K562 (cell line): ENCODE measurements around the gene AFAP1. TPM values are rescaled to one million over a fixed set of nuclear protein-coding genes. Genes with fewer than 3 reads are reported as not detected.

ENCODE experiments used
- ATAC-seq: fragments of 200-7000 bp; cut with Tn5 transposase; 3 replicates; pipeline ENCODE4 v1.9.1; 2020; ENCODE audit warnings: moderate library complexity
- BruUV-seq: library from RNA; stranded (reverse); fragments of 400-500 nt; replicated peaks from 2 replicates; lab custom pipeline; 2021; lab: Mats Ljungman, UMichigan
- CTCF ChIA-PET: fragments of 300-600 bp; formaldehyde crosslinking; extraction: SDS; loops from one replicate; lab custom pipeline; 2021; ENCODE audit warnings: low intra/inter-chr PET ratio; lab: Yijun Ruan, JAX
- POLR2A ChIA-PET: fragments of 300-600, 350-650 bp; sonication (Branson Sonifier 250); formaldehyde crosslinking; extraction: SDS; loops from one replicate; lab custom pipeline; 2021; ENCODE audit warnings: antibody characterized with exemption, inconsistent platforms; lab: Yijun Ruan, JAX
- DNase-seq, 4 experiments: peaks; one replicate each; pipeline versions ENCODE4 v3.0.0 to v3.0.0-alpha.2; 2011 to 2018; ENCODE audit warnings: low spot score in 3 of 4, mixed read lengths in 3 of 4; ENCODE audit errors: extremely low read depth in 1 of 4
- FAIRE-seq: peaks from 2 replicates; lab custom pipeline; 2011; peaks lifted over from hg19 to GRCh38; lab: Jason Lieb, UNC
- H2AFZ ChIP-seq: 2 replicates; pipeline ENCODE4 v1.6.0; 2011; ENCODE audit warnings: low read depth, low read length, control low read depth, inconsistent platforms
- H3K27ac ChIP-seq: fragments of 200-600 bp; 3 replicates; pipeline ENCODE4 v1.8.0; 2011; ENCODE audit warnings: low read depth, mild to moderate bottlenecking, control low read depth, inconsistent platforms, low read length, moderate library complexity, mixed read lengths; ENCODE audit errors: extremely low read depth
- H3K27me3 ChIP-seq, 2 experiments: fragments of 300-600 bp in 1 of 2; 2 replicates in 1 of 2; 3 replicates in 1 of 2; pipeline versions ENCODE4 v1.6.0 to v1.8.0; 2011; ENCODE audit warnings: inconsistent platforms in 2 of 2, low read length in 2 of 2, mild to moderate bottlenecking in 1 of 2, mixed read lengths in 1 of 2, moderate library complexity in 1 of 2; ENCODE audit not compliant: control insufficient read depth in 2 of 2, insufficient read depth in 2 of 2
- H3K36me3 ChIP-seq: fragments of 300-600 bp; 3 replicates; pipeline ENCODE4 v1.8.0; 2011; ENCODE audit warnings: mild to moderate bottlenecking, low read length, inconsistent platforms; ENCODE audit not compliant: control insufficient read depth, insufficient read depth
- H3K4me1 ChIP-seq, 2 experiments: fragments of 200-600 bp in 1 of 2; replicated peaks in 1 of 2; 2 replicates in 1 of 2; 3 replicates in 1 of 2; pipeline versions ENCODE4 v1.5.1 to v1.8.0; 2011; ENCODE audit warnings: inconsistent platforms in 2 of 2, low read length in 2 of 2, mild to moderate bottlenecking in 1 of 2, mixed read lengths in 1 of 2, moderate library complexity in 1 of 2; ENCODE audit not compliant: control insufficient read depth in 2 of 2, insufficient read depth in 2 of 2
- H3K4me2 ChIP-seq: 2 replicates; pipeline ENCODE4 v1.6.1; 2011; ENCODE audit warnings: low read length, control low read depth, inconsistent platforms, mixed read lengths; ENCODE audit not compliant: insufficient read depth
- H3K4me3 ChIP-seq: fragments of 200-600 bp; sonication (generic), shearing (Covaris generic); 2 replicates; pipeline ENCODE4 v1.5.1; 2016; ENCODE audit warnings: control low read depth, inconsistent platforms
- H3K79me2 ChIP-seq: fragments of 200-600 bp; 3 replicates; pipeline ENCODE4 v1.8.0; 2011; ENCODE audit warnings: low read length, inconsistent platforms; ENCODE audit not compliant: control insufficient read depth, insufficient read depth
- H3K9ac ChIP-seq, 2 experiments: 2 replicates each; pipeline versions ENCODE4 v1.6.0 to v1.6.1; 2011; ENCODE audit warnings: low read depth in 2 of 2, low read length in 2 of 2, control low read depth in 1 of 2, inconsistent platforms in 1 of 2, mild to moderate bottlenecking in 1 of 2, mixed read lengths in 1 of 2; ENCODE audit not compliant: insufficient read depth in 1 of 2
- H3K9me1 ChIP-seq: one replicate; pipeline ENCODE4 v1.6.0; 2011; ENCODE audit warnings: inconsistent platforms, mild to moderate bottlenecking, low read length, moderate library complexity; ENCODE audit not compliant: control insufficient read depth, insufficient read depth
- H3K9me3 ChIP-seq: replicated peaks from 2 replicates; pipeline ENCODE4 v1.5.1; 2011; ENCODE audit warnings: low read depth, low read length, inconsistent platforms; ENCODE audit not compliant: control insufficient read depth, insufficient read depth
- H4K20me1 ChIP-seq: replicated peaks from 2 replicates; pipeline ENCODE4 v1.6.1; 2011; ENCODE audit warnings: low read length, inconsistent platforms, mixed read lengths; ENCODE audit not compliant: control insufficient read depth, insufficient read depth
- CREBBP ChIP-seq: IDR thresholded peaks from one replicate; pipeline ENCODE4 v1.6.1; 2012; ENCODE audit warnings: low read depth, mild to moderate bottlenecking, control low read depth, inconsistent platforms, low read length
- KDM1A ChIP-seq, 2 experiments: fragments of 450-650 bp; IDR thresholded peaks; 2 replicates each; pipeline ENCODE4 v1.6.1; 2016; ENCODE audit warnings: mild to moderate bottlenecking in 2 of 2
- ZKSCAN1 ChIP-seq: fragments of 150-350 bp; IDR thresholded peaks from 2 replicates; pipeline ENCODE4 v1.6.1; 2016; ENCODE audit warnings: low read depth, low read length
- ZNF24 ChIP-seq: fragments of 450-650 bp; IDR thresholded peaks from 2 replicates; pipeline ENCODE4 v1.6.1; 2016
- WGBS: fragments of 100-300 bp; shearing (Covaris generic); methylation state at CpG from one replicate; pipeline ENCODE4 v1.1.6; 2016; ENCODE audit warnings: low coverage, mixed read lengths; ENCODE audit not compliant: insufficient coverage; ENCODE audit errors: missing lambda C conversion rate; 5-methylcytosine and 5-hydroxymethylcytosine counted together
- in situ Hi-C: fragments of 300-500 bp; cut with MboI; formaldehyde crosslinking; loops from 4 replicates; pipeline ENCODE4 v1.15.0; 2018; ENCODE audit warnings: inconsistent platforms, mixed read lengths
- intact Hi-C: fragments of 100-400 bp; cut with micrococcal nuclease; formaldehyde crosslinking; loops from 2 replicates; pipeline ENCODE4 v1.14.2; 2022
- polyA plus RNA-seq, 8 experiments: library from polyadenylated mRNA; depleted of rRNA in 4 of 8; stranded (reverse) in 5 of 8; unstranded in 3 of 8; fragments of >200 nt; fragmentation: Nextera tagmentation in 2 of 8; fragmentation: Illumina TruSeq in 1 of 8; extraction: Ambion mirVana in 2 of 8; extraction: Trizol in 1 of 8; gene quantifications; 2 replicates each; pipeline versions ENCODE4 v1.2.1 to v1.2.3, GENCODE V29; 2011 to 2014; ENCODE audit warnings: inconsistent platforms in 1 of 8, missing spikeins in 1 of 8
- total RNA-seq, 7 experiments: library from RNA; depleted of rRNA in 6 of 7; stranded (reverse); fragments of >200 nt in 6 of 7; fragmentation: Illumina TruSeq in 2 of 7; extraction: Trizol in 2 of 7; gene quantifications; 2 replicates each; pipeline versions ENCODE4 v1.2.1 to v1.2.3, GENCODE V29; 2011 to 2021; ENCODE audit warnings: low replicate concordance in 1 of 7
- TF ChIP-seq, protein P1 (sequence below): sonication (generic); formaldehyde crosslinking; IDR thresholded peaks from 2 replicates; pipeline ENCODE4 v1.9.0; 2022; ENCODE audit warnings: mild to moderate bottlenecking, missing genetic modification reagents
- TF ChIP-seq, protein P2 (sequence below): sonication (generic); formaldehyde crosslinking; IDR thresholded peaks from 2 replicates; pipeline ENCODE4 v1.8.0; 2023; ENCODE audit warnings: mild to moderate bottlenecking, missing genetic modification reagents

Gene AFAP1
- total and polyA plus RNA-seq, 9 of the 15 experiments (the other 6 are each of a cell fraction or from before 2014, with no cell fraction given), result 0.07 to 0.42 (median 0.12) TPM; not detected in 1

DNA sequence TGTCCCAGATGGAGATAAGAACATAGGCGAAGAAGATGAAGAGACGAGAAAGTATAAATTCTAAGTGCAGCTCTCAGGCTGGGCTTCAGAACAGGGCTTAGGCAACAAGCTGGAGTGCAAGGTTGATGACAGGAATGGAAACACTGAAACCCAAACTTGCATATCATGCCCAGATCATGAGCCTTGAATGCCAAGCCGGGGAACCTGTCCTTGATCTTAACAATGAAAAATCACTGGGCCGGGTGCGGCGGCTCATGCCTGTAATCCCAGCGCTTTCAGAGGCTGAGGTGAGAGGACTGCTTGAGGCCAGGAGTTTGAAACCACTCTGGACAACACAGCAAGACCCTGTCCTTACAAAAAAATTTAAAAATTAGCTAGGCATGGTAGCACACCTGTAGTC, 17.2 kb downstream of the AFAP1 start:
- Histone ChIP-seq H4K20me1 (no peaks in the 10 kb centered on the region), H3K36me3 (no peaks in the 10 kb centered on the region), H3K9me1 (no peaks in the 10 kb centered on the region), H3K27ac (no peak overlapping the region)
- no peak for DNase-seq
- intact Hi-C loops (no loop called here), in situ Hi-C loops (no loop called here)
- WGBS, result 1% methylated on average over 7 of the region's 7 CpGs
- CTCF ChIA-PET, result no interaction called here
- POLR2A ChIA-PET, result no interaction called here
- TF ChIP-seq, protein P1, sequence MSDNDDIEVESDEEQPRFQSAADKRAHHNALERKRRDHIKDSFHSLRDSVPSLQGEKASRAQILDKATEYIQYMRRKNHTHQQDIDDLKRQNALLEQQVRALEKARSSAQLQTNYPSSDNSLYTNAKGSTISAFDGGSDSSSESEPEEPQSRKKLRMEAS (CRISPR knock-in tag), result no peak
- TF ChIP-seq KDM1A (IDR thresholded peaks at IDR 0.05) (no peak), ZKSCAN1 (no peak), ZNF24 (no peak), CREBBP (no peak)
- TF ChIP-seq, protein P2, sequence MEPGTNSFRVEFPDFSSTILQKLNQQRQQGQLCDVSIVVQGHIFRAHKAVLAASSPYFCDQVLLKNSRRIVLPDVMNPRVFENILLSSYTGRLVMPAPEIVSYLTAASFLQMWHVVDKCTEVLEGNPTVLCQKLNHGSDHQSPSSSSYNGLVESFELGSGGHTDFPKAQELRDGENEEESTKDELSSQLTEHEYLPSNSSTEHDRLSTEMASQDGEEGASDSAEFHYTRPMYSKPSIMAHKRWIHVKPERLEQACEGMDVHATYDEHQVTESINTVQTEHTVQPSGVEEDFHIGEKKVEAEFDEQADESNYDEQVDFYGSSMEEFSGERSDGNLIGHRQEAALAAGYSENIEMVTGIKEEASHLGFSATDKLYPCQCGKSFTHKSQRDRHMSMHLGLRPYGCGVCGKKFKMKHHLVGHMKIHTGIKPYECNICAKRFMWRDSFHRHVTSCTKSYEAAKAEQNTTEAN (CRISPR knock-in tag), result no peak
- TF ChIP-seq, all 486 proteins: peak for 0
- no peak for FAIRE-seq
- H2AFZ ChIP-seq, result no peak overlapping the region
- no peak overlapping the region for H3K4me3 ChIP-seq
- no peak overlapping the region for H3K4me2 ChIP-seq
- BruUV-seq, result no TSS peak
- H3K9me3 ChIP-seq, result no peaks in the 10 kb centered on the region
- H3K79me2 ChIP-seq, result no peaks in the 10 kb centered on the region
- peaks cover 0 to 9% of the 10 kb centered on the region in 2 experiments; a peak in 1 of 5 replicates for H3K4me1 ChIP-seq
- H3K9ac ChIP-seq, result no peak overlapping the region
- H3K27me3 ChIP-seq, result peaks cover 13 to 54% of the 10 kb centered on the region in 2 experiments; a peak in 3 of 5 replicates
- no peak for ATAC-seq
